Right atrium auricular region (tissue), 2 donors: Measurements from ENCODE around the gene ASB4. TPM values are rescaled to one million over a fixed set of nuclear protein-coding genes. Genes with fewer than 3 reads are reported as not detected.

Experiments used
- DNase-seq: peaks from one replicate; pipeline ENCODE4 v3.0.0-alpha.2; 2019; ENCODE audit warnings: low spot score
- H3K27ac ChIP-seq, 2 donors: fragments of 200-600 bp; sonication (generic); 1 replicate in 1 of 2; 2 replicates in 1 of 2; pipeline ENCODE4 v1.5.1; 2016 to 2019
- H3K27me3 ChIP-seq, 2 donors: fragments of 200-600 bp; sonication (generic); one replicate each; pipeline versions ENCODE4 v1.5.1 to v1.6.0; 2017 to 2019
- H3K36me3 ChIP-seq: fragments of 200-600 bp; sonication (generic); one replicate; pipeline ENCODE4 v1.5.1; 2016
- H3K4me1 ChIP-seq, 2 donors: fragments of 200-600 bp; sonication (generic); one replicate each; pipeline versions ENCODE4 v1.5.1 to v1.6.0; 2017 to 2019
- H3K4me3 ChIP-seq, 2 donors: fragments of 200-600 bp; sonication (generic); 1 replicate in 1 of 2; 2 replicates in 1 of 2; pipeline ENCODE4 v1.5.1; 2017 to 2019; ENCODE audit warnings: mild to moderate bottlenecking in 1 of 2, moderate library complexity in 1 of 2
- H3K9me3 ChIP-seq, 2 donors: fragments of 200-600 bp; sonication (generic); one replicate each; pipeline ENCODE4 v1.5.1; 2019
- CTCF ChIP-seq, 2 donors: fragments of 200-600 bp; sonication (generic); IDR thresholded peaks; one replicate each; pipeline ENCODE4 v1.5.1; 2019; ENCODE audit warnings: antibody characterized with exemption in 2 of 2
- total RNA-seq, 2 donors: library from RNA; depleted of rRNA; stranded (reverse); fragments of >200 nt; gene quantifications; one replicate each; pipeline ENCODE4 v1.1.0, GENCODE V29; 2016

ASB4 gene
- total RNA-seq, 2 donors from 2014 or later = 1.5 to 4.6 TPM

GRCh38 chr7:95482424-95482823 is 3.3 kb upstream of the ASB4 start:
- Histone ChIP-seq H3K4me3 (no peak overlapping the region), H3K4me1 (no peaks in the 10 kb centered on the region), H3K27me3 (no peaks in the 10 kb centered on the region), H3K36me3 (no peaks in the 10 kb centered on the region), H3K27ac (no peak overlapping the region), H3K9me3 (no peaks in the 10 kb centered on the region)
- DNase-seq = no peak
- no peak for TF ChIP-seq CTCF (IDR thresholded peaks at IDR 0.05)

- no peaks in the 10 kb centered on the region for H3K4me1 ChIP-seq
- DNase-seq = no peak
- H3K9me3 ChIP-seq = no peaks in the 10 kb centered on the region
- no peak overlapping the region for H3K4me3 ChIP-seq
- H3K36me3 ChIP-seq = no peaks in the 10 kb centered on the region
- no peak overlapping the region for H3K27ac ChIP-seq
- no peaks in the 10 kb centered on the region for H3K27me3 ChIP-seq
- TF ChIP-seq CTCF (IDR thresholded peaks at IDR 0.05) = no peak
These were observed 4.6 kb downstream of the ASB4 start for GRCh38 chr7:95490231-95490762.

GRCh38 chr7:95491201-95491600 is 5.5 kb downstream of the ASB4 start:
- no peak for TF ChIP-seq CTCF (IDR thresholded peaks at IDR 0.05)
- Histone ChIP-seq H3K27me3 (no peaks in the 10 kb centered on the region), H3K4me1 (no peaks in the 10 kb centered on the region), H3K36me3 (no peaks in the 10 kb centered on the region), H3K4me3 (no peak overlapping the region), H3K27ac (no peak overlapping the region), H3K9me3 (no peaks in the 10 kb centered on the region)
- DNase-seq = no peak

- no peaks in the 10 kb centered on the region for H3K9me3 ChIP-seq
- H3K36me3 ChIP-seq = no peaks in the 10 kb centered on the region
- H3K27me3 ChIP-seq = no peaks in the 10 kb centered on the region
- no peak for DNase-seq
- H3K27ac ChIP-seq = no peak overlapping the region
- no peak overlapping the region for H3K4me3 ChIP-seq
- H3K4me1 ChIP-seq = no peaks in the 10 kb centered on the region
- TF ChIP-seq CTCF (IDR thresholded peaks at IDR 0.05) = no peak
These were observed 6.0 kb downstream of the ASB4 start for GRCh38 chr7:95491634-95492314.

- Histone ChIP-seq H3K4me3 (no peak overlapping the region), H3K27ac (no peak overlapping the region), H3K4me1 (no peaks in the 10 kb centered on the region), H3K36me3 (no peaks in the 10 kb centered on the region), H3K27me3 (no peaks in the 10 kb centered on the region), H3K9me3 (no peaks in the 10 kb centered on the region)
- no peak for DNase-seq
- TF ChIP-seq CTCF (IDR thresholded peaks at IDR 0.05) = no peak
These were observed 7.5 kb downstream of the ASB4 start for GRCh38 chr7:95493247-95493646.

- Histone ChIP-seq H3K4me3 (no peak overlapping the region), H3K27ac (no peak overlapping the region), H3K27me3 (no peaks in the 10 kb centered on the region), H3K9me3 (no peaks in the 10 kb centered on the region), H3K4me1 (no peaks in the 10 kb centered on the region), H3K36me3 (no peaks in the 10 kb centered on the region)
- no peak for DNase-seq
- no peak for TF ChIP-seq CTCF (IDR thresholded peaks at IDR 0.05)
These were observed 8.1 kb downstream of the ASB4 start for GRCh38 chr7:95493844-95494243.
